Neutrophil (primary cell): ENCODE results near the gene ANKRD11.

Experiments used
- H3K27ac ChIP-seq: fragments of 200-600 bp; sonication (generic); 2 replicates; pipeline ENCODE4 v1.5.1; 2016; ENCODE audit warnings: mild to moderate bottlenecking, moderate library complexity
- H3K27me3 ChIP-seq: fragments of 200-600 bp; sonication (generic); 2 replicates; pipeline ENCODE4 v1.6.0; 2016; ENCODE audit warnings: mild to moderate bottlenecking
- H3K36me3 ChIP-seq: fragments of 200-600 bp; sonication (generic); 2 replicates; pipeline ENCODE4 v1.5.1; 2017
- H3K4me1 ChIP-seq, 2 experiments: fragments of 200-600 bp in 1 of 2; sonication (generic) in 1 of 2; 1 replicate in 1 of 2; 2 replicates in 1 of 2; pipeline versions ENCODE4 v1.5.1 to v1.6.1; 2013 to 2016; ENCODE audit warnings: low read depth in 1 of 2, low read length in 1 of 2, mild to moderate bottlenecking in 1 of 2, moderate library complexity in 1 of 2; ENCODE audit not compliant: control insufficient read depth in 1 of 2, insufficient read depth in 1 of 2
- H3K4me3 ChIP-seq, 2 experiments: fragments of 200-600 bp in 1 of 2; sonication (generic) in 1 of 2; 1 replicate in 1 of 2; 2 replicates in 1 of 2; pipeline ENCODE4 v1.5.1; 2013 to 2016; ENCODE audit warnings: low read depth in 1 of 2, low read length in 1 of 2, mild to moderate bottlenecking in 1 of 2, moderate library complexity in 1 of 2
- H3K9me3 ChIP-seq: fragments of 200-600 bp; sonication (generic); 2 replicates; pipeline ENCODE4 v1.5.1; 2016
- CTCF ChIP-seq: fragments of 200-600 bp; sonication (generic); IDR thresholded peaks from 2 replicates; pipeline ENCODE4 v1.5.1; 2016; ENCODE audit warnings: antibody characterized with exemption

ANKRD11 gene

GRCh38 chr16:89444151-89444723 is 46.1 kb downstream of the ANKRD11 start:
- peaks cover 81 to 87% of the 10 kb centered on the region in 2 experiments for H3K4me1 ChIP-seq
- H3K4me3 ChIP-seq: no peak overlapping the region
- no peak for TF ChIP-seq CTCF
- peak overlapping the region; percentile 59 for H3K27ac ChIP-seq
- H3K36me3 ChIP-seq: no peaks in the 10 kb centered on the region
- H3K27me3 ChIP-seq: no peaks in the 10 kb centered on the region
- no peaks in the 10 kb centered on the region for H3K9me3 ChIP-seq

GRCh38 chr16:89443727-89444084 is 46.7 kb downstream of the ANKRD11 start:
- H3K4me1 ChIP-seq: peaks cover 84 to 87% of the 10 kb centered on the region in 2 experiments
- no peak for TF ChIP-seq CTCF
- H3K4me3 ChIP-seq: no peak overlapping the region
- H3K27me3 ChIP-seq: no peaks in the 10 kb centered on the region
- H3K27ac ChIP-seq: peak overlapping the region; percentile 59
- no peaks in the 10 kb centered on the region for H3K9me3 ChIP-seq
- H3K36me3 ChIP-seq: no peaks in the 10 kb centered on the region

- Histone ChIP-seq H3K4me1 (peaks cover 85 to 91% of the 10 kb centered on the region in 2 experiments), H3K36me3 (no peaks in the 10 kb centered on the region), H3K9me3 (no peaks in the 10 kb centered on the region), H3K4me3 (no peak overlapping the region), H3K27ac (peak overlapping the region; percentile 59), H3K27me3 (no peaks in the 10 kb centered on the region)
- no peak for TF ChIP-seq CTCF
Measured at GRCh38 chr16:89442990-89443726, 47.2 kb downstream of the ANKRD11 start.

- Histone ChIP-seq H3K27me3 (no peaks in the 10 kb centered on the region), H3K4me1 (peaks cover 91 to 93% of the 10 kb centered on the region in 2 experiments), H3K9me3 (no peaks in the 10 kb centered on the region), H3K36me3 (no peaks in the 10 kb centered on the region), H3K27ac (peak overlapping the region; percentile 59), H3K4me3 (no peak overlapping the region)
- TF ChIP-seq CTCF: no peak
Measured at GRCh38 chr16:89442588-89442987, 47.8 kb downstream of the ANKRD11 start.

- Histone ChIP-seq H3K4me1 (peaks cover 93 to 95% of the 10 kb centered on the region in 2 experiments), H3K4me3 (no peak overlapping the region), H3K36me3 (no peaks in the 10 kb centered on the region), H3K27ac (peak overlapping the region; percentile 73), H3K27me3 (no peaks in the 10 kb centered on the region), H3K9me3 (no peaks in the 10 kb centered on the region)
- TF ChIP-seq CTCF: no peak
Measured at GRCh38 chr16:89439659-89440058, 50.7 kb downstream of the ANKRD11 start.
